K562 (cell line): Measurements from ENCODE around the gene VLDLR. TPM values are rescaled to one million over a fixed set of nuclear protein-coding genes. Genes with fewer than 3 reads are reported as not detected.
A peak's percentile ranks its signal among the peaks of the same experiment; 100 is the strongest.

Source experiments
- ATAC-seq: fragments of 200-7000 bp; cut with Tn5 transposase; 3 replicates; pipeline ENCODE4 v1.9.1; 2020; ENCODE audit warnings: moderate library complexity
- BruUV-seq: library from RNA; stranded (reverse); fragments of 400-500 nt; replicated peaks from 2 replicates; lab custom pipeline; 2021; lab: Mats Ljungman, UMichigan
- CTCF ChIA-PET: fragments of 300-600 bp; formaldehyde crosslinking; extraction: SDS; loops from one replicate; lab custom pipeline; 2021; ENCODE audit warnings: low intra/inter-chr PET ratio; lab: Yijun Ruan, JAX
- POLR2A ChIA-PET: fragments of 300-600, 350-650 bp; sonication (Branson Sonifier 250); formaldehyde crosslinking; extraction: SDS; loops from one replicate; lab custom pipeline; 2021; ENCODE audit warnings: antibody characterized with exemption, inconsistent platforms; lab: Yijun Ruan, JAX
- DNase-seq, 4 experiments: peaks; one replicate each; pipeline versions ENCODE4 v3.0.0 to v3.0.0-alpha.2; 2011 to 2018; ENCODE audit warnings: low spot score in 3 of 4, mixed read lengths in 3 of 4; ENCODE audit errors: extremely low read depth in 1 of 4
- FAIRE-seq: peaks from 2 replicates; lab custom pipeline; 2011; peaks lifted over from hg19 to GRCh38; lab: Jason Lieb, UNC
- H2AFZ ChIP-seq: 2 replicates; pipeline ENCODE4 v1.6.0; 2011; ENCODE audit warnings: low read depth, low read length, control low read depth, inconsistent platforms
- H3K27ac ChIP-seq: fragments of 200-600 bp; 3 replicates; pipeline ENCODE4 v1.8.0; 2011; ENCODE audit warnings: low read depth, mild to moderate bottlenecking, control low read depth, inconsistent platforms, low read length, moderate library complexity, mixed read lengths; ENCODE audit errors: extremely low read depth
- H3K27me3 ChIP-seq, 2 experiments: fragments of 300-600 bp in 1 of 2; 2 replicates in 1 of 2; 3 replicates in 1 of 2; pipeline versions ENCODE4 v1.6.0 to v1.8.0; 2011; ENCODE audit warnings: inconsistent platforms in 2 of 2, low read length in 2 of 2, mild to moderate bottlenecking in 1 of 2, mixed read lengths in 1 of 2, moderate library complexity in 1 of 2; ENCODE audit not compliant: control insufficient read depth in 2 of 2, insufficient read depth in 2 of 2
- H3K36me3 ChIP-seq: fragments of 300-600 bp; 3 replicates; pipeline ENCODE4 v1.8.0; 2011; ENCODE audit warnings: mild to moderate bottlenecking, low read length, inconsistent platforms; ENCODE audit not compliant: control insufficient read depth, insufficient read depth
- H3K4me1 ChIP-seq, 2 experiments: fragments of 200-600 bp in 1 of 2; replicated peaks in 1 of 2; 2 replicates in 1 of 2; 3 replicates in 1 of 2; pipeline versions ENCODE4 v1.5.1 to v1.8.0; 2011; ENCODE audit warnings: inconsistent platforms in 2 of 2, low read length in 2 of 2, mild to moderate bottlenecking in 1 of 2, mixed read lengths in 1 of 2, moderate library complexity in 1 of 2; ENCODE audit not compliant: control insufficient read depth in 2 of 2, insufficient read depth in 2 of 2
- H3K4me2 ChIP-seq: 2 replicates; pipeline ENCODE4 v1.6.1; 2011; ENCODE audit warnings: low read length, control low read depth, inconsistent platforms, mixed read lengths; ENCODE audit not compliant: insufficient read depth
- H3K4me3 ChIP-seq: fragments of 200-600 bp; sonication (generic), shearing (Covaris generic); 2 replicates; pipeline ENCODE4 v1.5.1; 2016; ENCODE audit warnings: control low read depth, inconsistent platforms
- H3K79me2 ChIP-seq: fragments of 200-600 bp; 3 replicates; pipeline ENCODE4 v1.8.0; 2011; ENCODE audit warnings: low read length, inconsistent platforms; ENCODE audit not compliant: control insufficient read depth, insufficient read depth
- H3K9ac ChIP-seq, 2 experiments: 2 replicates each; pipeline versions ENCODE4 v1.6.0 to v1.6.1; 2011; ENCODE audit warnings: low read depth in 2 of 2, low read length in 2 of 2, control low read depth in 1 of 2, inconsistent platforms in 1 of 2, mild to moderate bottlenecking in 1 of 2, mixed read lengths in 1 of 2; ENCODE audit not compliant: insufficient read depth in 1 of 2
- H3K9me1 ChIP-seq: one replicate; pipeline ENCODE4 v1.6.0; 2011; ENCODE audit warnings: inconsistent platforms, mild to moderate bottlenecking, low read length, moderate library complexity; ENCODE audit not compliant: control insufficient read depth, insufficient read depth
- H3K9me3 ChIP-seq: replicated peaks from 2 replicates; pipeline ENCODE4 v1.5.1; 2011; ENCODE audit warnings: low read depth, low read length, inconsistent platforms; ENCODE audit not compliant: control insufficient read depth, insufficient read depth
- H4K20me1 ChIP-seq: replicated peaks from 2 replicates; pipeline ENCODE4 v1.6.1; 2011; ENCODE audit warnings: low read length, inconsistent platforms, mixed read lengths; ENCODE audit not compliant: control insufficient read depth, insufficient read depth
- CC2D1A ChIP-seq: fragments of 450-650 bp; IDR thresholded peaks from 2 replicates; pipeline ENCODE4 v1.6.1; 2017; ENCODE audit warnings: mild to moderate bottlenecking
- KAT2B ChIP-seq: IDR thresholded peaks from one replicate; pipeline ENCODE4 v1.6.1; 2012; ENCODE audit warnings: low read depth, mild to moderate bottlenecking, control low read depth, inconsistent platforms, low read length, moderate library complexity
- LARP7 ChIP-seq: fragments of 450-650 bp; IDR thresholded peaks from 2 replicates; pipeline ENCODE4 v1.6.1; 2016
- MTA1 ChIP-seq: fragments of 450-650 bp; IDR thresholded peaks from 2 replicates; pipeline ENCODE4 v1.6.1; 2017; ENCODE audit warnings: borderline replicate concordance
- RFX1 ChIP-seq: fragments of 450-650 bp; IDR thresholded peaks from 2 replicates; pipeline ENCODE4 v1.6.1; 2016; ENCODE audit warnings: mild to moderate bottlenecking, moderate library complexity
- THAP12 ChIP-seq: fragments of 250-450 bp; sonication (Bioruptor Pico); IDR thresholded peaks from 2 replicates; pipeline ENCODE4 v1.9.0; 2021; ENCODE audit warnings: mild to moderate bottlenecking, inconsistent platforms
- whole genome bisulfite sequencing: fragments of 100-300 bp; shearing (Covaris generic); methylation state at CpG from one replicate; pipeline ENCODE4 v1.1.6; 2016; ENCODE audit warnings: low coverage, mixed read lengths; ENCODE audit not compliant: insufficient coverage; ENCODE audit errors: missing lambda C conversion rate; 5-methylcytosine and 5-hydroxymethylcytosine counted together
- in situ Hi-C: fragments of 300-500 bp; cut with MboI; formaldehyde crosslinking; loops from 4 replicates; pipeline ENCODE4 v1.15.0; 2018; ENCODE audit warnings: inconsistent platforms, mixed read lengths
- intact Hi-C: fragments of 100-400 bp; cut with micrococcal nuclease; formaldehyde crosslinking; loops from 2 replicates; pipeline ENCODE4 v1.14.2; 2022
- polyA plus RNA-seq, 8 experiments: library from polyadenylated mRNA; depleted of rRNA in 4 of 8; stranded (reverse) in 5 of 8; unstranded in 3 of 8; fragments of >200 nt; fragmentation: Nextera tagmentation in 2 of 8; fragmentation: Illumina TruSeq in 1 of 8; extraction: Ambion mirVana in 2 of 8; extraction: Trizol in 1 of 8; gene quantifications; 2 replicates each; pipeline versions ENCODE4 v1.2.1 to v1.2.3, GENCODE V29; 2011 to 2014; ENCODE audit warnings: inconsistent platforms in 1 of 8, missing spikeins in 1 of 8
- total RNA-seq, 7 experiments: library from RNA; depleted of rRNA in 6 of 7; stranded (reverse); fragments of >200 nt in 6 of 7; fragmentation: Illumina TruSeq in 2 of 7; extraction: Trizol in 2 of 7; gene quantifications; 2 replicates each; pipeline versions ENCODE4 v1.2.1 to v1.2.3, GENCODE V29; 2011 to 2021; ENCODE audit warnings: low replicate concordance in 1 of 7

VLDLR gene
- total and polyA plus RNA-seq, 9 of the 15 experiments (the other 6 are each of a cell fraction or from before 2014, with no cell fraction given): 0.03 to 0.58 (median 0.08) TPM

GRCh38 chr9:2663461-2664173 is 42.0 kb downstream of the VLDLR start (continued):
- TF ChIP-seq THAP12 (no peak), KAT2B (no peak), MTA1 (no peak)

GRCh38 chr9:2664174-2665065 is 42.8 kb downstream of the VLDLR start:
- POLR2A ChIA-PET: no interaction called here
- 9% methylated on average over 4 of the region's 4 CpGs for WGBS
- Histone ChIP-seq H2AFZ (no peak overlapping the region), H3K27me3 (no peaks in the 10 kb centered on the region), H3K9me3 (no peaks in the 10 kb centered on the region), H3K9ac (no peak overlapping the region), H3K27ac (no peak overlapping the region), H3K4me2 (no peak overlapping the region), H3K36me3 (no peaks in the 10 kb centered on the region), H3K4me1 (no peaks in the 10 kb centered on the region), H3K79me2 (no peaks in the 10 kb centered on the region), H3K4me3 (no peak overlapping the region), H3K9me1 (no peaks in the 10 kb centered on the region), H4K20me1 (no peaks in the 10 kb centered on the region)
- no peak for DNase-seq
- TF ChIP-seq RFX1: peak; percentile 22; the same call in 1 of the 2 replicates
- TF ChIP-seq LARP7: no peak
- no peak for TF ChIP-seq CC2D1A
- no peak for FAIRE-seq
- no peak for ATAC-seq
- CTCF ChIA-PET: no interaction called here
- intact Hi-C loops: no loop called here
- BruUV-seq: no TSS peak
- in situ Hi-C loops: no loop called here
